HEK293 (cell line): ENCODE results near the gene ZKSCAN5.
A peak's percentile ranks its signal among the peaks of the same experiment; 100 is the strongest.

ENCODE experiments used
- CTCF ChIA-PET: fragments of 350-600 bp; formaldehyde crosslinking; extraction: SDS; loops from one replicate; lab custom pipeline; 2021; ENCODE audit warnings: antibody characterized with exemption; lab: Yijun Ruan, JAX
- POLR2A ChIA-PET: fragments of 300-600 bp; formaldehyde crosslinking; extraction: SDS; loops from one replicate; lab custom pipeline; 2020; ENCODE audit warnings: antibody characterized with exemption, inconsistent platforms; lab: Yijun Ruan, JAX
- H3K27ac ChIP-seq: fragments of 200-500 bp; sonication (Bioruptor generic); 2 replicates; pipeline ENCODE4 v1.5.1; 2014; ENCODE audit warnings: low read depth, low read length, control low read depth, inconsistent platforms; ENCODE audit errors: extremely low read depth
- H3K36me3 ChIP-seq, 2 experiments: fragments of 200-500 bp in 1 of 2; sonication (Bioruptor generic) in 1 of 2; 1 replicate in 1 of 2; 2 replicates in 1 of 2; pipeline ENCODE4 v1.5.1; 2014 to 2017; ENCODE audit warnings: inconsistent platforms in 2 of 2, low read length in 2 of 2; ENCODE audit not compliant: control insufficient read depth in 2 of 2, insufficient read depth in 1 of 2
- H3K4me1 ChIP-seq: fragments of 200-500 bp; sonication (Bioruptor generic); 2 replicates; pipeline ENCODE4 v1.5.1; 2014; ENCODE audit warnings: mild to moderate bottlenecking, low read length, inconsistent platforms; ENCODE audit not compliant: control insufficient read depth, insufficient read depth
- H3K4me3 ChIP-seq: 2 replicates; pipeline ENCODE4 v1.5.1; 2011; ENCODE audit warnings: low read depth, mild to moderate bottlenecking, control low read depth, low read length, moderate library complexity
- H3K9me3 ChIP-seq: fragments of 200-500 bp; sonication (Bioruptor generic); 2 replicates; pipeline ENCODE4 v1.5.1; 2014; ENCODE audit warnings: low read depth, low read length, inconsistent platforms; ENCODE audit not compliant: control insufficient read depth, insufficient read depth
- AEBP2 ChIP-seq: fragments of 450-650 bp; formaldehyde crosslinking; IDR thresholded peaks from 2 replicates; pipeline ENCODE4 v1.5.1; 2016; ENCODE audit warnings: missing biosample characterization, missing genetic modification characterization, borderline replicate concordance
- EGR2 ChIP-seq: fragments of 450-650 bp; formaldehyde crosslinking; IDR thresholded peaks from 2 replicates; pipeline ENCODE4 v1.5.1; 2016; ENCODE audit warnings: low read depth, missing biosample characterization, missing genetic modification characterization
- GLIS1 ChIP-seq: fragments of 450-650 bp; formaldehyde crosslinking; IDR thresholded peaks from 2 replicates; pipeline ENCODE4 v1.5.1; 2016; ENCODE audit warnings: missing biosample characterization, missing genetic modification characterization
- INSM2 ChIP-seq: fragments of 450-650 bp; formaldehyde crosslinking; IDR thresholded peaks from 2 replicates; pipeline ENCODE4 v1.5.1; 2016; ENCODE audit warnings: missing biosample characterization, missing genetic modification characterization
- KLF1 ChIP-seq: fragments of 450-650 bp; formaldehyde crosslinking; IDR thresholded peaks from 2 replicates; pipeline ENCODE4 v1.5.1; 2016; ENCODE audit warnings: missing biosample characterization, missing genetic modification characterization
- KLF7 ChIP-seq: fragments of 450-650 bp; formaldehyde crosslinking; IDR thresholded peaks from 2 replicates; pipeline ENCODE4 v1.5.1; 2016; ENCODE audit warnings: missing biosample characterization, missing genetic modification characterization, borderline replicate concordance
- PRDM6 ChIP-seq: fragments of 450-650 bp; formaldehyde crosslinking; IDR thresholded peaks from 2 replicates; pipeline ENCODE4 v1.5.1; 2017; ENCODE audit warnings: missing biosample characterization, missing genetic modification characterization
- RBAK ChIP-seq: fragments of 450-650 bp; formaldehyde crosslinking; IDR thresholded peaks from 2 replicates; pipeline ENCODE4 v1.5.1; 2016; ENCODE audit warnings: missing biosample characterization, missing genetic modification characterization
- SCRT2 ChIP-seq: fragments of 450-650 bp; formaldehyde crosslinking; IDR thresholded peaks from 2 replicates; pipeline ENCODE4 v1.5.1; 2016; ENCODE audit warnings: missing biosample characterization, missing genetic modification characterization
- SP7 ChIP-seq: fragments of 450-650 bp; formaldehyde crosslinking; IDR thresholded peaks from 2 replicates; pipeline ENCODE4 v1.5.1; 2016; ENCODE audit warnings: missing biosample characterization, missing genetic modification characterization
- TCF7L2 ChIP-seq: IDR thresholded peaks from 2 replicates; pipeline ENCODE4 v1.6.1; 2011; ENCODE audit warnings: low read depth, mild to moderate bottlenecking, inconsistent platforms, low read length, moderate library complexity, borderline replicate concordance
- ZBTB6 ChIP-seq: fragments of 450-650 bp; formaldehyde crosslinking; IDR thresholded peaks from 2 replicates; pipeline ENCODE4 v1.5.1; 2017; ENCODE audit warnings: missing biosample characterization, missing genetic modification characterization
- ZBTB7A ChIP-seq: fragments of 450-650 bp; formaldehyde crosslinking; IDR thresholded peaks from 2 replicates; pipeline ENCODE4 v1.5.1; 2016; ENCODE audit warnings: low read depth, missing biosample characterization, missing genetic modification characterization
- ZEB2 ChIP-seq: fragments of 450-650 bp; formaldehyde crosslinking; IDR thresholded peaks from 2 replicates; pipeline ENCODE4 v1.5.1; 2016; ENCODE audit warnings: missing biosample characterization, missing genetic modification characterization
- ZFHX2 ChIP-seq: fragments of 450-650 bp; formaldehyde crosslinking; conservative IDR thresholded peaks from 2 replicates; pipeline ENCODE4 v1.5.1; 2016; ENCODE audit warnings: missing biosample characterization, missing genetic modification characterization
- ZFP69B ChIP-seq: fragments of 450-650 bp; formaldehyde crosslinking; IDR thresholded peaks from 2 replicates; pipeline ENCODE4 v1.5.1; 2016; ENCODE audit warnings: missing biosample characterization, missing genetic modification characterization
- ZNF155 ChIP-seq: fragments of 450-650 bp; formaldehyde crosslinking; IDR thresholded peaks from 2 replicates; pipeline ENCODE4 v1.5.1; 2016; ENCODE audit warnings: missing biosample characterization, missing genetic modification characterization
- ZNF16 ChIP-seq: fragments of 450-650 bp; formaldehyde crosslinking; IDR thresholded peaks from 2 replicates; pipeline ENCODE4 v1.5.1; 2016; ENCODE audit warnings: low read depth, missing biosample characterization, missing genetic modification characterization
- ZNF169 ChIP-seq: fragments of 450-650 bp; formaldehyde crosslinking; IDR thresholded peaks from 2 replicates; pipeline ENCODE4 v1.5.1; 2016; ENCODE audit warnings: missing biosample characterization, missing genetic modification characterization
- ZNF202 ChIP-seq: fragments of 450-650 bp; formaldehyde crosslinking; IDR thresholded peaks from 2 replicates; pipeline ENCODE4 v1.5.1; 2016; ENCODE audit warnings: missing biosample characterization, missing genetic modification characterization, borderline replicate concordance
- ZNF24 ChIP-seq: fragments of 450-650 bp; formaldehyde crosslinking; IDR thresholded peaks from 2 replicates; pipeline ENCODE4 v1.5.1; 2016; ENCODE audit warnings: missing biosample characterization, missing genetic modification characterization
- ZNF302 ChIP-seq: fragments of 450-650 bp; formaldehyde crosslinking; IDR thresholded peaks from 2 replicates; pipeline ENCODE4 v1.5.1; 2016; ENCODE audit warnings: missing biosample characterization, missing genetic modification characterization, low read depth
- ZNF335 ChIP-seq: fragments of 450-650 bp; formaldehyde crosslinking; conservative IDR thresholded peaks from 2 replicates; pipeline ENCODE4 v1.5.1; 2016; ENCODE audit warnings: missing biosample characterization, missing genetic modification characterization
- ZNF404 ChIP-seq: fragments of 450-650 bp; formaldehyde crosslinking; IDR thresholded peaks from 2 replicates; pipeline ENCODE4 v1.5.1; 2017; ENCODE audit warnings: missing biosample characterization, missing genetic modification characterization
- ZNF416 ChIP-seq: fragments of 450-650 bp; formaldehyde crosslinking; IDR thresholded peaks from 2 replicates; pipeline ENCODE4 v1.5.1; 2016; ENCODE audit warnings: missing biosample characterization, missing genetic modification characterization
- ZNF423 ChIP-seq: fragments of 450-650 bp; formaldehyde crosslinking; IDR thresholded peaks from 2 replicates; pipeline ENCODE4 v1.5.1; 2016; ENCODE audit warnings: missing biosample characterization, missing genetic modification characterization
- ZNF48 ChIP-seq: fragments of 450-650 bp; formaldehyde crosslinking; IDR thresholded peaks from 2 replicates; pipeline ENCODE4 v1.5.1; 2016; ENCODE audit warnings: missing biosample characterization, missing genetic modification characterization
- ZNF530 ChIP-seq: fragments of 450-650 bp; formaldehyde crosslinking; IDR thresholded peaks from 2 replicates; pipeline ENCODE4 v1.5.1; 2016; ENCODE audit warnings: low read depth, missing biosample characterization, missing genetic modification characterization
- ZNF629 ChIP-seq: fragments of 450-650 bp; formaldehyde crosslinking; IDR thresholded peaks from 2 replicates; pipeline ENCODE4 v1.5.1; 2017; ENCODE audit warnings: missing biosample characterization, missing genetic modification characterization
- ZNF664 ChIP-seq: fragments of 450-650 bp; formaldehyde crosslinking; IDR thresholded peaks from 2 replicates; pipeline ENCODE4 v1.5.1; 2016; ENCODE audit warnings: missing biosample characterization, missing genetic modification characterization
- ZNF776 ChIP-seq: fragments of 450-650 bp; formaldehyde crosslinking; IDR thresholded peaks from 2 replicates; pipeline ENCODE4 v1.5.0; 2017; ENCODE audit warnings: missing biosample characterization, missing genetic modification characterization, borderline replicate concordance

ZKSCAN5 gene

GRCh38 chr7:99562832-99563231 is 58.4 kb downstream of the ZKSCAN5 start:
- CTCF ChIA-PET: interaction anchor here (1.2 kb wide), 1 partner anchor 11 kb away, joined by 3 read pairs; the partner anchor contains the start of gene FAM200A
- no peaks in the 10 kb centered on the region for H3K9me3 ChIP-seq
- H3K4me1 ChIP-seq: peaks cover 5% of the 10 kb centered on the region
- 0 out of 2 replicates have a peak overlapping the region, but pooled peaks have one; percentile 28 for H3K27ac ChIP-seq
- H3K36me3 ChIP-seq: peaks cover 59 to 69% of the 10 kb centered on the region in 2 experiments
- POLR2A ChIA-PET: interaction anchor here (1.0 kb wide), 2 partner anchors 11 to 58 kb away, joined by 4 read pairs; partner anchors contain the start of genes FAM200A and ZKSCAN5
- H3K4me3 ChIP-seq: no peak overlapping the region
- TF ChIP-seq ZNF335 (tag by site-specific recombination) (peak; percentile 68), ZNF664 (no peak), EGR2 (peak; percentile 42; the same call in 1 of the 2 replicates), ZNF423 (no peak), ZNF48 (tag by site-specific recombination) (no peak), RBAK (tag by site-specific recombination) (no peak), ZNF416 (tag by site-specific recombination) (no peak), KLF7 (tag by site-specific recombination) (peak; percentile 62; the same call in 1 of the 2 replicates), ZBTB6 (tag by site-specific recombination) (no peak), SP7 (tag by site-specific recombination) (peak; percentile 95), ZNF530 (tag by site-specific recombination) (no peak), ZNF16 (no peak), ZNF302 (tag by site-specific recombination) (no peak), ZNF404 (tag by site-specific recombination) (no peak), PRDM6 (tag by site-specific recombination) (no peak), AEBP2 (no peak), ZEB2 (peak; percentile 89), ZFP69B (peak; percentile 73), ZBTB7A (tag by site-specific recombination) (no peak), ZNF629 (tag by site-specific recombination) (peak; percentile 94), INSM2 (tag by site-specific recombination) (peak; percentile 68), GLIS1 (peak; percentile 97), SCRT2 (tag by site-specific recombination) (no peak), ZNF155 (tag by site-specific recombination) (no peak), ZNF169 (no peak), ZNF202 (tag by site-specific recombination) (no peak), KLF1 (tag by site-specific recombination) (peak; percentile 81), ZNF24 (peak; percentile 76; the same call in 1 of the 2 replicates), TCF7L2 (no peak), ZNF776 (no peak), ZFHX2 (tag by site-specific recombination) (peak; percentile 49)
